Naive thymus-derived CD4-positive, alpha-beta T cell (primary cell): ENCODE data around the gene DCTN3. TPM values are rescaled to one million over a fixed set of nuclear protein-coding genes. Genes with fewer than 3 reads are reported as not detected.

Source experiments
- ATAC-seq: fragments of 150-1000 bp; cut with Tn5 transposase; 2 replicates; pipeline ENCODE4 v1.10.0; 2021; ENCODE audit warnings: mild to moderate bottlenecking, moderate library complexity
- CTCF ChIA-PET: fragments of 350-600 bp; sonication (Branson Sonifier 250); formaldehyde crosslinking; loops from one replicate; lab custom pipeline; 2021; ENCODE audit warnings: antibody characterized with exemption; lab: Charles Lee
- POLR2A ChIA-PET: fragments of 350-600 bp; sonication (Branson Sonifier 250); formaldehyde crosslinking; loops from one replicate; lab custom pipeline; 2021; ENCODE audit warnings: antibody characterized with exemption, inconsistent platforms; lab: Charles Lee
- DNase-seq, 9 donors: peaks; one replicate each; pipeline versions ENCODE4 v3.0.0 to v3.0.0-alpha.2; 2020 to 2022; ENCODE audit warnings: mixed read lengths in 1 of 9
- H3K27ac ChIP-seq: one replicate; pipeline ENCODE4 v1.7.0; 2013; ENCODE audit warnings: mild to moderate bottlenecking, low read depth, low read length, moderate library complexity
- H3K27me3 ChIP-seq, 2 donors: one replicate each; pipeline ENCODE4 v1.7.0; 2013; ENCODE audit warnings: low read length in 2 of 2, mild to moderate bottlenecking in 2 of 2, moderate library complexity in 2 of 2; ENCODE audit not compliant: control insufficient read depth in 2 of 2, insufficient read depth in 2 of 2
- H3K36me3 ChIP-seq, 3 experiments: 1 replicate in 2 of 3; 2 replicates in 1 of 3; pipeline ENCODE4 v1.7.0; 2013; ENCODE audit warnings: low read length in 3 of 3, mild to moderate bottlenecking in 3 of 3, moderate library complexity in 1 of 3; ENCODE audit not compliant: insufficient read depth in 3 of 3, control insufficient read depth in 2 of 3
- H3K4me1 ChIP-seq, 2 donors: one replicate each; pipeline ENCODE4 v1.7.0; 2013; ENCODE audit warnings: low read length in 2 of 2, mild to moderate bottlenecking in 2 of 2, moderate library complexity in 1 of 2; ENCODE audit not compliant: control insufficient read depth in 2 of 2, insufficient read depth in 2 of 2
- H3K4me3 ChIP-seq: 2 replicates; pipeline ENCODE4 v1.7.0; 2013; ENCODE audit warnings: mild to moderate bottlenecking, low read length
- H3K9me3 ChIP-seq, 3 experiments: 1 replicate in 2 of 3; 2 replicates in 1 of 3; pipeline ENCODE4 v1.7.0; 2013; ENCODE audit warnings: low read length in 3 of 3; ENCODE audit not compliant: control insufficient read depth in 2 of 3
- H3K27ac Mint-ChIP-seq, 9 donors: one replicate each; pipeline ENCODE4 v1.8.0; 2020 to 2022; ENCODE audit warnings: mixed read lengths in 9 of 9, mild to moderate bottlenecking in 8 of 9, moderate library complexity in 5 of 9, inconsistent platforms in 2 of 9
- H3K27me3 Mint-ChIP-seq, 5 donors: one replicate each; pipeline ENCODE4 v1.8.0; 2021 to 2022; ENCODE audit warnings: mixed read lengths in 5 of 5, mild to moderate bottlenecking in 1 of 5
- H3K36me3 Mint-ChIP-seq, 5 donors: one replicate each; pipeline ENCODE4 v1.8.0; 2020 to 2022; ENCODE audit warnings: mixed read lengths in 5 of 5, mild to moderate bottlenecking in 3 of 5, inconsistent platforms in 1 of 5
- H3K4me1 Mint-ChIP-seq, 7 donors: one replicate each; pipeline ENCODE4 v1.8.0; 2020 to 2022; ENCODE audit warnings: mixed read lengths in 7 of 7, mild to moderate bottlenecking in 3 of 7, inconsistent platforms in 1 of 7
- H3K4me3 Mint-ChIP-seq, 10 donors: one replicate each; pipeline ENCODE4 v1.8.0; 2020 to 2022; ENCODE audit warnings: mild to moderate bottlenecking in 10 of 10, mixed read lengths in 10 of 10, moderate library complexity in 6 of 10, inconsistent platforms in 2 of 10
- H3K9me3 Mint-ChIP-seq, 11 donors: one replicate each; pipeline ENCODE4 v1.8.0; 2020 to 2022; ENCODE audit warnings: mixed read lengths in 11 of 11, mild to moderate bottlenecking in 4 of 11, inconsistent platforms in 1 of 11, moderate library complexity in 1 of 11
- intact Hi-C, 2 donors: fragments of 100-400 bp; cut with micrococcal nuclease; formaldehyde crosslinking; loops; one replicate each; pipeline ENCODE4 v1.15.1; 2023
- polyA plus RNA-seq, 2 donors: library from polyadenylated mRNA; unstranded; fragments of 300-500 nt; fragmentation: Illumina TruSeq; gene quantifications; one replicate each; pipeline ENCODE4 v1.2.3, GENCODE V29; 2021
- total RNA-seq, 6 experiments: library from RNA in 5 of 6; stranded (reverse) in 5 of 6; gene quantifications; 1 replicate in 5 of 6; 2 replicates in 1 of 6; pipeline ENCODE4 v1.2.3 and lab custom pipeline; 2021 to 2026

Gene DCTN3
- total and polyA plus RNA-seq, 7 experiments from 2014 or later: 55.6 to 129 (median 77.3) TPM

GRCh38 chr9:34577400-34578240 is 42.7 kb downstream of the DCTN3 start:
- Mint-ChIP-seq H3K4me1 (peaks cover 0 to 18% (median 12%) of the 10 kb centered on the region in 7 donors), H3K4me3 (peak overlapping the region; percentile 39 to 80 (median 60)), H3K9me3 (peaks cover 0 to 2% (median 0%) of the 10 kb centered on the region in 11 donors), H3K36me3 (no peaks in the 10 kb centered on the region), H3K27me3 (peaks cover 54 to 69% (median 64%) of the 10 kb centered on the region in 5 donors), H3K27ac (no peak overlapping the region)
- H3K36me3 ChIP-seq: no peaks in the 10 kb centered on the region
- ChIA-PET CTCF (no interaction called here), POLR2A (no interaction called here)
- no peak for DNase-seq
- peaks cover 0 to 5% of the 10 kb centered on the region in 2 donors for H3K4me1 ChIP-seq
- no peak overlapping the region for H3K4me3 ChIP-seq
- no peaks in the 10 kb centered on the region for H3K9me3 ChIP-seq
- no peak overlapping the region for H3K27ac ChIP-seq
- intact Hi-C loops: no loop called here
- H3K27me3 ChIP-seq: peaks cover 0 to 15% of the 10 kb centered on the region in 2 donors
- ATAC-seq: no peak

GRCh38 chr9:34576597-34577399 is 43.5 kb downstream of the DCTN3 start:
- Histone ChIP-seq H3K27ac (no peak overlapping the region), H3K36me3 (no peaks in the 10 kb centered on the region), H3K4me1 (peaks cover 0 to 5% of the 10 kb centered on the region in 2 donors), H3K9me3 (no peaks in the 10 kb centered on the region), H3K27me3 (peaks cover 0 to 15% of the 10 kb centered on the region in 2 donors), H3K4me3 (no peak overlapping the region)
- Mint-ChIP-seq H3K4me3 (peak overlapping the region in 8 of 10 donors; percentile 42 to 80 (median 64)), H3K27me3 (peaks cover 54 to 64% (median 63%) of the 10 kb centered on the region in 5 donors), H3K9me3 (peaks cover 0 to 2% (median 0%) of the 10 kb centered on the region in 11 donors), H3K27ac (no peak overlapping the region), H3K4me1 (peaks cover 0 to 18% (median 12%) of the 10 kb centered on the region in 7 donors), H3K36me3 (no peaks in the 10 kb centered on the region)
- ATAC-seq: no peak
- CTCF ChIA-PET: no interaction called here
- intact Hi-C loops: no loop called here
- POLR2A ChIA-PET: no interaction called here
- DNase-seq: no peak

- peaks cover 47 to 60% (median 57%) of the 10 kb centered on the region in 5 donors for H3K27me3 Mint-ChIP-seq
- Histone ChIP-seq H3K4me1 (peaks cover 0 to 5% of the 10 kb centered on the region in 2 donors), H3K27me3 (peaks cover 0 to 15% of the 10 kb centered on the region in 2 donors), H3K9me3 (no peaks in the 10 kb centered on the region), H3K36me3 (no peaks in the 10 kb centered on the region), H3K27ac (no peak overlapping the region), H3K4me3 (no peak overlapping the region)
- H3K4me3 Mint-ChIP-seq: peak overlapping the region in 1 of 10 donors; percentile 7
- H3K27ac Mint-ChIP-seq: no peak overlapping the region
- CTCF ChIA-PET: no interaction called here
- intact Hi-C loops: no loop called here
- peaks cover 0 to 18% (median 12%) of the 10 kb centered on the region in 7 donors for H3K4me1 Mint-ChIP-seq
- peaks cover 0 to 2% (median 0%) of the 10 kb centered on the region in 11 donors for H3K9me3 Mint-ChIP-seq
- POLR2A ChIA-PET: no interaction called here
- ATAC-seq (no peak), DNase-seq (no peak)
- H3K36me3 Mint-ChIP-seq: no peaks in the 10 kb centered on the region
Observed at GRCh38 chr9:34575862-34576596, 44.3 kb downstream of the DCTN3 start.

GRCh38 chr9:34575241-34575640 is 45.1 kb downstream of the DCTN3 start:
- H3K27ac Mint-ChIP-seq: no peak overlapping the region
- H3K36me3 Mint-ChIP-seq: no peaks in the 10 kb centered on the region
- intact Hi-C loops: no loop called here
- H3K4me3 Mint-ChIP-seq: no peak overlapping the region
- ATAC-seq (no peak), DNase-seq (no peak)
- H3K4me1 Mint-ChIP-seq: peaks cover 0 to 18% (median 12%) of the 10 kb centered on the region in 7 donors
- CTCF ChIA-PET: no interaction called here
- H3K36me3 ChIP-seq: no peaks in the 10 kb centered on the region
- no peak overlapping the region for H3K27ac ChIP-seq
- H3K9me3 ChIP-seq: no peaks in the 10 kb centered on the region
- peaks cover 40 to 52% (median 51%) of the 10 kb centered on the region in 5 donors for H3K27me3 Mint-ChIP-seq
- POLR2A ChIA-PET: no interaction called here
- peaks cover 0 to 15% of the 10 kb centered on the region in 2 donors for H3K27me3 ChIP-seq
- no peak overlapping the region for H3K4me3 ChIP-seq
- peaks cover 0 to 2% (median 0%) of the 10 kb centered on the region in 11 donors for H3K9me3 Mint-ChIP-seq
- peaks cover 0 to 5% of the 10 kb centered on the region in 2 donors for H3K4me1 ChIP-seq

GRCh38 chr9:34574571-34574970 is 45.7 kb downstream of the DCTN3 start:
- ATAC-seq (no peak), DNase-seq (no peak)
- Histone ChIP-seq H3K27me3 (peaks cover 0 to 11% of the 10 kb centered on the region in 2 donors), H3K27ac (no peak overlapping the region), H3K9me3 (no peaks in the 10 kb centered on the region), H3K36me3 (no peaks in the 10 kb centered on the region), H3K4me1 (peaks cover 0 to 5% of the 10 kb centered on the region in 2 donors), H3K4me3 (no peak overlapping the region)
- Mint-ChIP-seq H3K27ac (no peak overlapping the region), H3K9me3 (no peaks in the 10 kb centered on the region), H3K27me3 (peaks cover 33 to 50% (median 45%) of the 10 kb centered on the region in 5 donors), H3K4me3 (no peak overlapping the region), H3K36me3 (no peaks in the 10 kb centered on the region), H3K4me1 (peaks cover 0 to 18% (median 12%) of the 10 kb centered on the region in 7 donors)
- intact Hi-C loops: no loop called here
- ChIA-PET CTCF (interaction anchor here (0.6 kb wide), 1 partner anchor 111 kb away, joined by 3 read pairs; no protein-coding TSS in a partner anchor), POLR2A (no interaction called here)
